Spleen (tissue), 11 donors: ENCODE data around the gene ABHD17C. TPM values are rescaled to one million over a fixed set of nuclear protein-coding genes. Genes with fewer than 3 reads are reported as not detected.
A peak's percentile ranks its signal among the peaks of the same experiment; 100 is the strongest.

Source experiments
- DNase-seq: peaks from one replicate; pipeline ENCODE4 v3.0.0-alpha.2; 2020
- H3K27ac ChIP-seq, 8 donors: fragments of 200-600 bp; sonication (generic) in 7 of 8; 1 replicate in 4 of 8; 2 replicates in 4 of 8; pipeline versions ENCODE4 v1.5.0 to v1.8.0; 2016 to 2021; ENCODE audit warnings: inconsistent platforms in 4 of 8, mild to moderate bottlenecking in 4 of 8, moderate library complexity in 1 of 8
- H3K27me3 ChIP-seq, 7 donors: fragments of 200-600 bp; sonication (generic) in 6 of 7; replicated peaks in 1 of 7; 1 replicate in 4 of 7; 2 replicates in 3 of 7; pipeline versions ENCODE4 v1.5.0 to v1.8.0; 2016 to 2021; ENCODE audit warnings: inconsistent platforms in 3 of 7, mild to moderate bottlenecking in 1 of 7
- H3K36me3 ChIP-seq, 6 donors: fragments of 200-600 bp; sonication (generic) in 5 of 6; 1 replicate in 4 of 6; 2 replicates in 2 of 6; pipeline versions ENCODE4 v1.5.0 to v1.8.0; 2016 to 2021; ENCODE audit warnings: inconsistent platforms in 2 of 6
- H3K4me1 ChIP-seq, 6 donors: fragments of 200-600 bp; sonication (generic) in 5 of 6; 1 replicate in 3 of 6; 2 replicates in 3 of 6; pipeline versions ENCODE4 v1.5.0 to v1.8.0; 2016 to 2021; ENCODE audit warnings: inconsistent platforms in 3 of 6
- H3K4me3 ChIP-seq, 8 donors: fragments of 200-600 bp; sonication (generic) in 7 of 8; 1 replicate in 4 of 8; 2 replicates in 4 of 8; pipeline versions ENCODE4 v1.5.0 to v1.8.0; 2016 to 2021; ENCODE audit warnings: inconsistent platforms in 4 of 8, mild to moderate bottlenecking in 4 of 8, moderate library complexity in 2 of 8
- H3K9me3 ChIP-seq, 8 donors: fragments of 200-600 bp; sonication (generic) in 7 of 8; 1 replicate in 4 of 8; 2 replicates in 4 of 8; pipeline versions ENCODE4 v1.5.0 to v1.8.0; 2016 to 2021; ENCODE audit warnings: inconsistent platforms in 4 of 8
- POLR2A ChIP-seq, 3 donors: fragments of 450-650 bp; IDR thresholded peaks; one replicate each; pipeline ENCODE4 v1.5.1; 2017; ENCODE audit warnings: antibody characterized with exemption in 3 of 3, mild to moderate bottlenecking in 1 of 3
- POLR2AphosphoS5 ChIP-seq, 3 donors: sonication (generic); formaldehyde crosslinking; IDR thresholded peaks; one replicate each; pipeline ENCODE4 v1.5.1; 2017; ENCODE audit warnings: antibody characterized with exemption in 3 of 3
- WGBS, 5 donors: extraction: QIAGEN DNeasy Blood & Tissue Kit in 3 of 5; methylation state at CpG; one replicate each; pipeline versions ENCODE4 v1.1.5 to v1.1.7; 2013 to 2018; 5-methylcytosine and 5-hydroxymethylcytosine counted together
- intact Hi-C: fragments of 100-400 bp; cut with DNase I; formaldehyde crosslinking; loops from one replicate; pipeline ENCODE4 v1.15.0; 2023; ENCODE audit warnings: low total_unique reads
- polyA plus RNA-seq, 3 donors: library from polyadenylated mRNA; stranded (reverse); fragments of 200-250 nt; gene quantifications; one replicate each; pipeline ENCODE4 v1.2.1, GENCODE V29; 2013
- total RNA-seq, 7 donors: library from RNA; depleted of rRNA in 3 of 7; stranded (reverse); fragments of >200 nt in 3 of 7; fragmentation: NEBNext Ultra II Directional in 4 of 7; extraction: Animal tissue kit (Norgen Biotek cat#: 25700) in 4 of 7; gene quantifications; one replicate each; pipeline versions ENCODE4 v1.1.0 to v1.2.1, GENCODE V29; 2016 to 2021
- TF ChIP-seq, protein P1 (sequence below), 11 experiments: fragments of 200-600 bp in 7 of 11; fragments of 450-650 bp in 4 of 11; sonication (generic) in 4 of 11; IDR thresholded peaks in 8 of 11; conservative IDR thresholded peaks in 3 of 11; 1 replicate in 7 of 11; 2 replicates in 4 of 11; pipeline versions ENCODE4 v1.4.0 to v1.8.0; 2016 to 2021; ENCODE audit warnings: antibody characterized with exemption in 11 of 11, inconsistent platforms in 4 of 11, mild to moderate bottlenecking in 1 of 11
- donor health status: healthy with polysubstance abuse.
- donor health status: DM: no; HTN: no; CAD: no; lungs with moderate emphysema.
- donor health status: DM: no; HTN: no; CAD: no.
- donor health status: Bipolar disorder and iron deficiency.
- donor health status: healthy.
- donor health status: DM: no; HTN: no; CAD: no.
- donor health status: DM: yes; HTN: yes; CAD: no.

ABHD17C gene
- total and polyA plus RNA-seq, 10 donors = 4.2 to 17.0 (median 10.9) TPM

DNA sequence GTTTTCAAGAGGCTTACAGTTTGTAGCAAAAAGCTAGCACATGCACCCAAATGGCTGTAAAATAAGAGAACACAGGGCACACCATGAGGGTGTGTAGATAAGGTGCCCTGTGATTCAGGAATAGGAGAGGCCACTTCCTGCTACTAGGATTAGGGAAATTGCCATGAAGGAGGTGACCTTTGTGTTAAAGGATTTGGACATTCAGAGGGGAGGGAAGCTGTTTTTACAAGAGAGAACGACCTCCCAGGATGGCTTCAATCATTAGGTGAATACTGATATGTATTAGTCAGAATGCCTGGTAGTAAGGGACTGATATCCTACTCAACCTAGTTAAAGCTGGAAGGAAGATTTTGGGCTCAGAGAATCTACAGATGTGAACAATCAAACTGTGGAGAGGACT lies 35.7 kb upstream of the ABHD17C start:
- TF ChIP-seq POLR2AphosphoS5 (IDR thresholded peaks at IDR 0.05) = no peak
- no peak for TF ChIP-seq POLR2A (IDR thresholded peaks at IDR 0.05)
- TF ChIP-seq, protein P1, sequence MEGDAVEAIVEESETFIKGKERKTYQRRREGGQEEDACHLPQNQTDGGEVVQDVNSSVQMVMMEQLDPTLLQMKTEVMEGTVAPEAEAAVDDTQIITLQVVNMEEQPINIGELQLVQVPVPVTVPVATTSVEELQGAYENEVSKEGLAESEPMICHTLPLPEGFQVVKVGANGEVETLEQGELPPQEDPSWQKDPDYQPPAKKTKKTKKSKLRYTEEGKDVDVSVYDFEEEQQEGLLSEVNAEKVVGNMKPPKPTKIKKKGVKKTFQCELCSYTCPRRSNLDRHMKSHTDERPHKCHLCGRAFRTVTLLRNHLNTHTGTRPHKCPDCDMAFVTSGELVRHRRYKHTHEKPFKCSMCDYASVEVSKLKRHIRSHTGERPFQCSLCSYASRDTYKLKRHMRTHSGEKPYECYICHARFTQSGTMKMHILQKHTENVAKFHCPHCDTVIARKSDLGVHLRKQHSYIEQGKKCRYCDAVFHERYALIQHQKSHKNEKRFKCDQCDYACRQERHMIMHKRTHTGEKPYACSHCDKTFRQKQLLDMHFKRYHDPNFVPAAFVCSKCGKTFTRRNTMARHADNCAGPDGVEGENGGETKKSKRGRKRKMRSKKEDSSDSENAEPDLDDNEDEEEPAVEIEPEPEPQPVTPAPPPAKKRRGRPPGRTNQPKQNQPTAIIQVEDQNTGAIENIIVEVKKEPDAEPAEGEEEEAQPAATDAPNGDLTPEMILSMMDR (IDR thresholded peaks at IDR 0.05 in 8 of 11, conservative IDR thresholded peaks at IDR 0.05 in 3 of 11) = no peak
- Histone ChIP-seq H3K27ac (no peak overlapping the region), H3K4me1 (no peaks in the 10 kb centered on the region), H3K9me3 (no peaks in the 10 kb centered on the region), H3K4me3 (no peak overlapping the region), H3K36me3 (no peaks in the 10 kb centered on the region), H3K27me3 (no peaks in the 10 kb centered on the region)
- intact Hi-C loops = no loop called here
- no peak for DNase-seq
- 28 to 58% (median 53%) methylated on average over 1 of the region's 1 CpG for WGBS, 5 donors

DNA sequence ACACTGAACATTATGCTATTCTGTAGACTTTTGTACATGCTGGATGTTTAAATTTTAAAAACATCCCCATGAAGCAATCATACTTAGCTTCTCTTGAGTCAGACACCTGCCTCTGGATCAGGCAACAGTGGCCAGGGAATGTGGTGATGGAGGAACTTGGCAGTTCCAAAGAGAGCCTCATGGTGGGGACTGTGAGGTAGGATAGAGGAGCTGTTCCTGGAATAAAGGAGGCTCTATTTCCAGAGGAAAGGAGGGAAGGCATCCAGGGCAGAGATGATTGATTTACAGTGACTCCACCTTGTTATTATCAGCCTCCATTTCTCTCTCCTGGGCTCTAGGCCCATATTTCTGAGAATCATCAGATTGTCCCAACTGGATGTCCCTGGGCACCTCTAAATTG lies 35.0 kb upstream of the ABHD17C start:
- Histone ChIP-seq H3K4me3 (no peak overlapping the region), H3K36me3 (no peaks in the 10 kb centered on the region), H3K9me3 (no peaks in the 10 kb centered on the region), H3K4me1 (no peaks in the 10 kb centered on the region), H3K27ac (no peak overlapping the region), H3K27me3 (no peaks in the 10 kb centered on the region)
- TF ChIP-seq, protein P1 (IDR thresholded peaks at IDR 0.05 in 8 of 11, conservative IDR thresholded peaks at IDR 0.05 in 3 of 11) = peak in 8 of 11 experiments; percentile 16 to 63 (median 45)
- TF ChIP-seq POLR2A (IDR thresholded peaks at IDR 0.05) = no peak
- TF ChIP-seq POLR2AphosphoS5 (IDR thresholded peaks at IDR 0.05) = no peak
- intact Hi-C loops = no loop called here
- no peak for DNase-seq

DNA sequence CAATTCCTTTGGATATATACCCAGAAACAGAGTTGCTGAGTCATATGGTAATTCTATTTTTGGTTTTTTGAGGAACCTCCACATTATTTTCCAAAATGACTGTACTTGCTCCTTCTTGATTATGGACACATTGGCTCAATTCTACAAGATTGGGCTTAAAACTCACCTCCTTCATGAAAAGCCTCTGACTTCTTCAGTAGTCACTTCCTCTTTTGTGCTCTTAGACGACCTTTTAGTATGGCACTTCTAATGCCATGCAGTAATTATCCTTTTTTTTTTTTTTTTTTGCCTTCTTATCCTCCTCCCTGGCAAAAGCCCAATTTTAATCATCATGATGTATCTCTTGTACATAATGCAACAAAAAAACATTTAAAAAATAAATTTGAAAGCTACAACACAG lies 33.0 kb upstream of the ABHD17C start:
- Histone ChIP-seq H3K27me3 (no peaks in the 10 kb centered on the region), H3K4me3 (no peak overlapping the region), H3K27ac (no peak overlapping the region), H3K36me3 (no peaks in the 10 kb centered on the region), H3K9me3 (no peaks in the 10 kb centered on the region), H3K4me1 (no peaks in the 10 kb centered on the region)
- intact Hi-C loops = no loop called here
- no peak for DNase-seq
- 12 to 20% (median 17%) methylated on average over 1 of the region's 1 CpG for WGBS, 5 donors
- TF ChIP-seq, protein P1 (IDR thresholded peaks at IDR 0.05 in 8 of 11, conservative IDR thresholded peaks at IDR 0.05 in 3 of 11) = no peak
- no peak for TF ChIP-seq POLR2A (IDR thresholded peaks at IDR 0.05)
- no peak for TF ChIP-seq POLR2AphosphoS5 (IDR thresholded peaks at IDR 0.05)

DNA sequence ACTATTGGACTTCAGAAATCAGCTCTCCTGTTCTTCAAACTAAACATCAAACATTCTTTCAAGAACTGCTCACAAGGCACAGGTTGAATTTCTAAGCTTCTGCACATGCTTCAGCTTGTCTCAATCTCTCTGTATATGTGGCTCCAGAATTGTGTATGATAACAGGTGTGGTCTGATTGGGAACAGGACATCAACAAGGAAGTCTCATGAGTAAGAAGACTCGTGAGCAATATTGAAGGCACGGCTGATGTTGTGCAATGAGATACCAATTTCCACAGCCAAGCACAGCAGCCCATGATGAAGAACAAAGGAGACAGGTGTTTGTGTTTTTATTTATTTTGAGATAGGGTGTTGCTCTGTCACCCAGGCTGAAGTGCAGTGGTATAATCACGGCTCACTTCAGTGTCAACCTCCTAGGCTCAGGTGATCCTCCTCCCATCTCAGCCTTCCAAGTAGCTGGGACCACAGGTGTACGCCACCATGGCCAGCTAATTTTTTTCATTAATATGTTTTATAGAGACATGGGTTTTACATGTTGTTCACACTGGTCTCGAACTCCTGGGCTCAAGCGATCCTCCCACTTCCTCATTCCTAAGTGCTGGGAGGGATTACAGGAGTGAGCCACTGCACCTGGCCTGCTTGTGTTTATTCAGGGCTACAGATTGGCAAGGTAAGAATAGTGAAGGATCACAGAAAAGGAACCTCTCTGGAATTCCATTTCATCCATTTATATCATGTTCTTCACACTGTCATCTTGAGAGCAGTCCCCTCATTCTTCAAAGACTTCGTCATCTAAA lies 32.2 kb upstream of the ABHD17C start:
- intact Hi-C loops = no loop called here
- TF ChIP-seq, protein P1 (IDR thresholded peaks at IDR 0.05 in 8 of 11, conservative IDR thresholded peaks at IDR 0.05 in 3 of 11) = no peak
- no peak for TF ChIP-seq POLR2A (IDR thresholded peaks at IDR 0.05)
- no peak for TF ChIP-seq POLR2AphosphoS5 (IDR thresholded peaks at IDR 0.05)
- WGBS, 5 donors = 73 to 89% (median 82%) methylated on average over 7 of the region's 7 CpGs
- H3K27me3 ChIP-seq = no peaks in the 10 kb centered on the region
- H3K9me3 ChIP-seq = no peaks in the 10 kb centered on the region
- DNase-seq = no peak
- H3K4me3 ChIP-seq = no peak overlapping the region
- H3K4me1 ChIP-seq = no peaks in the 10 kb centered on the region
- H3K36me3 ChIP-seq = no peaks in the 10 kb centered on the region
- H3K27ac ChIP-seq = no peak overlapping the region
